GM23338 (cell line): ENCODE data around the gene KPTN. TPM values are rescaled to one million over a fixed set of nuclear protein-coding genes. Genes with fewer than 3 reads are reported as not detected.

ENCODE experiments used
- ATAC-seq: fragments of 200-7000 bp; cut with Tn5 transposase; 3 replicates; pipeline ENCODE4 v1.9.1; 2020
- DNase-seq: peaks from one replicate; pipeline ENCODE4 v3.0.0-alpha.2; 2015; ENCODE audit warnings: low spot score
- H2AFZ ChIP-seq: fragments of 200-600 bp; sonication (generic); 2 replicates; pipeline ENCODE4 v1.8.0; 2016; ENCODE audit warnings: antibody characterized with exemption, mild to moderate bottlenecking, moderate library complexity
- H3F3A ChIP-seq: fragments of 200-600 bp; sonication (generic); replicated peaks from 2 replicates; pipeline ENCODE4 v1.8.0; 2017; ENCODE audit warnings: antibody characterized with exemption, mixed run types, low read depth
- H3K27ac ChIP-seq: fragments of 200-600 bp; sonication (generic); 2 replicates; pipeline ENCODE4 v1.6.1; 2016; ENCODE audit warnings: low read depth
- H3K27me3 ChIP-seq: fragments of 200-600 bp; sonication (generic); 2 replicates; pipeline ENCODE4 v1.8.0; 2016; ENCODE audit warnings: mild to moderate bottlenecking, mixed run types, moderate library complexity; ENCODE audit not compliant: insufficient read depth
- H3K36me3 ChIP-seq: fragments of 200-600 bp; sonication (generic); 2 replicates; pipeline ENCODE4 v1.8.0; 2016; ENCODE audit warnings: mild to moderate bottlenecking; ENCODE audit not compliant: insufficient read depth
- H3K4me1 ChIP-seq: fragments of 200-600 bp; sonication (generic); 2 replicates; pipeline ENCODE4 v1.8.0; 2016; ENCODE audit warnings: mild to moderate bottlenecking, moderate library complexity; ENCODE audit not compliant: insufficient read depth
- H3K4me2 ChIP-seq: fragments of 200-600 bp; sonication (generic); 2 replicates; pipeline ENCODE4 v1.7.1; 2017; ENCODE audit warnings: mixed run types
- H3K4me3 ChIP-seq: fragments of 200-600 bp; sonication (generic); 2 replicates; pipeline ENCODE4 v1.6.1; 2016; ENCODE audit warnings: mixed run types
- H3K79me2 ChIP-seq: fragments of 200-600 bp; sonication (generic); replicated peaks from 2 replicates; pipeline ENCODE4 v1.8.0; 2017; ENCODE audit warnings: mild to moderate bottlenecking; ENCODE audit not compliant: insufficient read depth
- H3K9me2 ChIP-seq: fragments of 200-600 bp; sonication (generic); 2 replicates; pipeline ENCODE4 v1.8.0; 2017; ENCODE audit not compliant: insufficient read depth
- H4K20me1 ChIP-seq: fragments of 200-600 bp; sonication (generic); replicated peaks from 2 replicates; pipeline ENCODE4 v1.8.0; 2017; ENCODE audit warnings: mild to moderate bottlenecking; ENCODE audit not compliant: insufficient read depth
- H3K27ac Mint-ChIP-seq: 2 replicates; pipeline ENCODE4 v1.8.0; 2020; ENCODE audit warnings: inconsistent platforms, mild to moderate bottlenecking, moderate library complexity, mixed read lengths
- H3K27me3 Mint-ChIP-seq: 3 replicates; pipeline ENCODE4 v1.8.0; 2022; ENCODE audit warnings: low read depth, mild to moderate bottlenecking, moderate library complexity, mixed read lengths, inconsistent platforms; ENCODE audit not compliant: insufficient read depth, poor library complexity
- H3K36me3 Mint-ChIP-seq: 3 replicates; pipeline ENCODE4 v1.8.0; 2021; ENCODE audit warnings: low read depth, mild to moderate bottlenecking, inconsistent platforms, moderate library complexity, mixed read lengths
- H3K4me1 Mint-ChIP-seq: 3 replicates; pipeline ENCODE4 v1.8.0; 2020; ENCODE audit warnings: mild to moderate bottlenecking, inconsistent platforms, mixed read lengths
- H3K4me3 Mint-ChIP-seq: 3 replicates; pipeline ENCODE4 v1.8.0; 2021; ENCODE audit warnings: moderate library complexity, mild to moderate bottlenecking, inconsistent platforms, mixed read lengths
- H3K9me3 Mint-ChIP-seq: 3 replicates; pipeline ENCODE4 v1.8.0; 2020; ENCODE audit warnings: moderate library complexity, mild to moderate bottlenecking, inconsistent platforms, mixed read lengths
- CREB1 ChIP-seq: fragments of 250-450 bp; sonication (Bioruptor Pico); IDR thresholded peaks from 2 replicates; pipeline ENCODE4 v1.5.0; 2020; ENCODE audit warnings: low read depth, mild to moderate bottlenecking, moderate library complexity
- EZH2phosphoT487 ChIP-seq: fragments of 200-600 bp; sonication (generic); IDR thresholded peaks from one replicate; pipeline ENCODE4 v1.8.1; 2018; ENCODE audit warnings: antibody characterized with exemption; ENCODE audit not compliant: unreplicated experiment
- JUNB ChIP-seq: IDR thresholded peaks from one replicate; pipeline ENCODE4 v1.6.1; 2016; ENCODE audit warnings: antibody characterized with exemption; ENCODE audit not compliant: unreplicated experiment
- NANOG ChIP-seq: IDR thresholded peaks from 2 replicates; pipeline ENCODE4 v1.6.1; 2016; ENCODE audit warnings: antibody characterized with exemption, borderline replicate concordance
- POLR2AphosphoS5 ChIP-seq: IDR thresholded peaks from 2 replicates; pipeline ENCODE4 v1.6.1; 2016; ENCODE audit warnings: antibody characterized with exemption, low read depth
- STAT1 ChIP-seq: IDR thresholded peaks from one replicate; pipeline ENCODE4 v1.6.1; 2016; ENCODE audit warnings: antibody characterized with exemption; ENCODE audit not compliant: unreplicated experiment
- ZNF114 ChIP-seq: fragments of 250-450 bp; sonication (Bioruptor Pico); IDR thresholded peaks from 2 replicates; pipeline ENCODE4 v1.5.0; 2020; ENCODE audit warnings: mild to moderate bottlenecking, moderate library complexity
- ZNF331 ChIP-seq: fragments of 250-450 bp; sonication (Bioruptor Pico); IDR thresholded peaks from 2 replicates; pipeline ENCODE4 v1.5.0; 2020; ENCODE audit warnings: low read depth, mild to moderate bottlenecking, moderate library complexity
- ZNF462 ChIP-seq: fragments of 250-450 bp; sonication (Bioruptor Pico); IDR thresholded peaks from 2 replicates; pipeline ENCODE4 v1.5.0; 2020; ENCODE audit warnings: mild to moderate bottlenecking, moderate library complexity
- polyA plus RNA-seq: library from polyadenylated mRNA; unstranded; fragments of >200 nt; fragmentation: Nextera tagmentation; extraction: Ambion mirVana; gene quantifications from 2 replicates; pipeline ENCODE4 v1.2.1, GENCODE V29; 2016
- total RNA-seq: library from RNA; depleted of rRNA; stranded (reverse); fragments of >200 nt; shearing (Covaris generic); gene quantifications from 2 replicates; pipeline ENCODE4 v1.2.3, GENCODE V29; 2014
- TF ChIP-seq, protein P1 (sequence below): IDR thresholded peaks from 2 replicates; pipeline ENCODE4 v1.6.1; 2016; ENCODE audit warnings: antibody characterized with exemption
- TF ChIP-seq, protein P2 (sequence below): IDR thresholded peaks from one replicate; pipeline ENCODE4 v1.6.1; 2018; ENCODE audit warnings: antibody characterized with exemption; ENCODE audit not compliant: unreplicated experiment
- TF ChIP-seq, protein P3 (sequence below), 2 experiments: fragments of 200-600 bp in 1 of 2; sonication (generic) in 1 of 2; conservative IDR thresholded peaks; 2 replicates each; pipeline versions ENCODE4 v1.5.1 to v1.6.1; 2016 to 2017; ENCODE audit warnings: antibody characterized with exemption in 2 of 2, low read depth in 2 of 2, mild to moderate bottlenecking in 2 of 2, moderate library complexity in 1 of 2

The KPTN gene
- total and polyA plus RNA-seq, 2 experiments from 2014 or later = 19.8 to 26.2 TPM

DNA sequence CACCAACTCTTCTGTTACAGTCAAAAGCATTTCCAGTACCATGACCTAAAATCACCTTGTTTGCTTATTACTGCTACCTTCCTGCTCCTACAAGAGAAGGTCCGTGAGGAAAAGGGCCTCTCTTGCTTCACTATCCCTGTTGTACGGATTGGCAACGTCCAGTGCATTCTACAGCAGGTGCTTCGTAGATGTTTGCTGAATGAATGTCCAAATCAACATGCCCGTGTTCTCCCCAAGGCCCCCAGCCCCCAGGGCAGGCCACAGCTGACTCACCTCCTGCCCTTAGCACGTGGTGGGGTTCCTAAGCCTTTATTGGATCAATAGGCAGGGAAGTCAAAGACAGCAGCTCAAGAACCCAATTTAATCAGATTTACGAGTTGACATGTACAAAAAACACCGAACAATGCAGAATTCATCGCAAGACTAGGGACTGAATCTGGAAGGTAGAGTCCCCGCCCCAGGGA is 36.4 kb upstream of the KPTN start (continued):
- TF ChIP-seq ZNF462 = no peak
- TF ChIP-seq, protein P1, sequence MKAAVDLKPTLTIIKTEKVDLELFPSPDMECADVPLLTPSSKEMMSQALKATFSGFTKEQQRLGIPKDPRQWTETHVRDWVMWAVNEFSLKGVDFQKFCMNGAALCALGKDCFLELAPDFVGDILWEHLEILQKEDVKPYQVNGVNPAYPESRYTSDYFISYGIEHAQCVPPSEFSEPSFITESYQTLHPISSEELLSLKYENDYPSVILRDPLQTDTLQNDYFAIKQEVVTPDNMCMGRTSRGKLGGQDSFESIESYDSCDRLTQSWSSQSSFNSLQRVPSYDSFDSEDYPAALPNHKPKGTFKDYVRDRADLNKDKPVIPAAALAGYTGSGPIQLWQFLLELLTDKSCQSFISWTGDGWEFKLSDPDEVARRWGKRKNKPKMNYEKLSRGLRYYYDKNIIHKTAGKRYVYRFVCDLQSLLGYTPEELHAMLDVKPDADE = no peak

DNA sequence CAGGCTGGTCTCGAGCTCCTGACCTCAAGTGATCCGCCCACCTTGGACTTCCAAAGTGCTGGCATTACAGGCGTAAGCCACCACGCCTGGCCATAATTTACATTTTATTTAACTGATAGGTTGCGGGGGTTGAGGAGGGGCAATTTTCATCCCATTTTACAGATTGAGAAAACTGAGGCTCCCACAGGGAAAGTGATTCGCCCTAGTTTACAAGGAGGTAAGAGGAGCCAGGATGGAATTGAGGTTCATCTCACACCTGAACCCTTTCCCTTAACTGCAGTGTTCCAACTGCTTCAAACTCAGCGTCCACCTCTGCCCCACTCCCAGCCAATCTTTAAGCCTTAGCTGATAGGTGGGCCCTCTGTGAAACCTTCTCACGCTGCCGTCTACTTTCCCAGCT is 34.8 kb upstream of the KPTN start:
- H4K20me1 ChIP-seq = no peaks in the 10 kb centered on the region
- no peak overlapping the region for H3K4me3 ChIP-seq
- Mint-ChIP-seq H3K36me3 (no peaks in the 10 kb centered on the region), H3K4me1 (peaks cover 17% of the 10 kb centered on the region; the same call in 2 of the 3 replicates), H3K27me3 (peaks cover 23% of the 10 kb centered on the region), H3K27ac (no peak overlapping the region), H3K9me3 (no peaks in the 10 kb centered on the region; the same call in 2 of the 3 replicates), H3K4me3 (no peak overlapping the region)
- no peak overlapping the region for H2AFZ ChIP-seq
- H3K9me2 ChIP-seq = no peaks in the 10 kb centered on the region
- ATAC-seq (no peak), DNase-seq (no peak)
- H3K79me2 ChIP-seq = peaks cover 8% of the 10 kb centered on the region
- peaks cover 9% of the 10 kb centered on the region; the same call in 1 of the 2 replicates for H3K4me1 ChIP-seq
- no peaks in the 10 kb centered on the region; the same call in 1 of the 2 replicates for H3F3A ChIP-seq
- H3K36me3 ChIP-seq = no peaks in the 10 kb centered on the region
- no peak overlapping the region for H3K27ac ChIP-seq
- H3K4me2 ChIP-seq = no peak overlapping the region
- H3K27me3 ChIP-seq = no peaks in the 10 kb centered on the region
- TF ChIP-seq, protein P2, sequence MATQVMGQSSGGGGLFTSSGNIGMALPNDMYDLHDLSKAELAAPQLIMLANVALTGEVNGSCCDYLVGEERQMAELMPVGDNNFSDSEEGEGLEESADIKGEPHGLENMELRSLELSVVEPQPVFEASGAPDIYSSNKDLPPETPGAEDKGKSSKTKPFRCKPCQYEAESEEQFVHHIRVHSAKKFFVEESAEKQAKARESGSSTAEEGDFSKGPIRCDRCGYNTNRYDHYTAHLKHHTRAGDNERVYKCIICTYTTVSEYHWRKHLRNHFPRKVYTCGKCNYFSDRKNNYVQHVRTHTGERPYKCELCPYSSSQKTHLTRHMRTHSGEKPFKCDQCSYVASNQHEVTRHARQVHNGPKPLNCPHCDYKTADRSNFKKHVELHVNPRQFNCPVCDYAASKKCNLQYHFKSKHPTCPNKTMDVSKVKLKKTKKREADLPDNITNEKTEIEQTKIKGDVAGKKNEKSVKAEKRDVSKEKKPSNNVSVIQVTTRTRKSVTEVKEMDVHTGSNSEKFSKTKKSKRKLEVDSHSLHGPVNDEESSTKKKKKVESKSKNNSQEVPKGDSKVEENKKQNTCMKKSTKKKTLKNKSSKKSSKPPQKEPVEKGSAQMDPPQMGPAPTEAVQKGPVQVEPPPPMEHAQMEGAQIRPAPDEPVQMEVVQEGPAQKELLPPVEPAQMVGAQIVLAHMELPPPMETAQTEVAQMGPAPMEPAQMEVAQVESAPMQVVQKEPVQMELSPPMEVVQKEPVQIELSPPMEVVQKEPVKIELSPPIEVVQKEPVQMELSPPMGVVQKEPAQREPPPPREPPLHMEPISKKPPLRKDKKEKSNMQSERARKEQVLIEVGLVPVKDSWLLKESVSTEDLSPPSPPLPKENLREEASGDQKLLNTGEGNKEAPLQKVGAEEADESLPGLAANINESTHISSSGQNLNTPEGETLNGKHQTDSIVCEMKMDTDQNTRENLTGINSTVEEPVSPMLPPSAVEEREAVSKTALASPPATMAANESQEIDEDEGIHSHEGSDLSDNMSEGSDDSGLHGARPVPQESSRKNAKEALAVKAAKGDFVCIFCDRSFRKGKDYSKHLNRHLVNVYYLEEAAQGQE = no peak
- TF ChIP-seq ZNF114 (CRISPR knock-in tag) (no peak), EZH2phosphoT487 (no peak), POLR2AphosphoS5 (no peak), NANOG (no peak), CREB1 (CRISPR knock-in tag) (no peak), STAT1 (no peak), JUNB (no peak), ZNF331 (CRISPR knock-in tag) (no peak)
- TF ChIP-seq, protein P3, sequence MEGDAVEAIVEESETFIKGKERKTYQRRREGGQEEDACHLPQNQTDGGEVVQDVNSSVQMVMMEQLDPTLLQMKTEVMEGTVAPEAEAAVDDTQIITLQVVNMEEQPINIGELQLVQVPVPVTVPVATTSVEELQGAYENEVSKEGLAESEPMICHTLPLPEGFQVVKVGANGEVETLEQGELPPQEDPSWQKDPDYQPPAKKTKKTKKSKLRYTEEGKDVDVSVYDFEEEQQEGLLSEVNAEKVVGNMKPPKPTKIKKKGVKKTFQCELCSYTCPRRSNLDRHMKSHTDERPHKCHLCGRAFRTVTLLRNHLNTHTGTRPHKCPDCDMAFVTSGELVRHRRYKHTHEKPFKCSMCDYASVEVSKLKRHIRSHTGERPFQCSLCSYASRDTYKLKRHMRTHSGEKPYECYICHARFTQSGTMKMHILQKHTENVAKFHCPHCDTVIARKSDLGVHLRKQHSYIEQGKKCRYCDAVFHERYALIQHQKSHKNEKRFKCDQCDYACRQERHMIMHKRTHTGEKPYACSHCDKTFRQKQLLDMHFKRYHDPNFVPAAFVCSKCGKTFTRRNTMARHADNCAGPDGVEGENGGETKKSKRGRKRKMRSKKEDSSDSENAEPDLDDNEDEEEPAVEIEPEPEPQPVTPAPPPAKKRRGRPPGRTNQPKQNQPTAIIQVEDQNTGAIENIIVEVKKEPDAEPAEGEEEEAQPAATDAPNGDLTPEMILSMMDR (conservative IDR thresholded peaks at IDR 0.05; ENCODE audit: low read depth in 2 of 2) = no peak
- TF ChIP-seq, protein P1 = no peak
